GM12892 (cell line): ENCODE measurements around the gene TFDP1.

ENCODE experiments used
- POLR2A ChIP-seq: IDR thresholded peaks from 2 replicates; pipeline ENCODE4 v1.6.1; 2011; ENCODE audit warnings: low read depth, low read length, control low read depth
- POLR2AphosphoS5 ChIP-seq: IDR thresholded peaks from 2 replicates; pipeline ENCODE4 v1.6.1; 2011; ENCODE audit warnings: low read depth, low read length, control low read depth
- TAF1 ChIP-seq: IDR thresholded peaks from 2 replicates; pipeline ENCODE4 v1.6.1; 2011; ENCODE audit warnings: low read depth, mild to moderate bottlenecking, control low read depth, low read length, borderline replicate concordance

- no peak for TF ChIP-seq POLR2A
- no peak for TF ChIP-seq POLR2AphosphoS5
- TF ChIP-seq TAF1, result no peak
These were observed 71.5 kb downstream of the TFDP1 start for GRCh38 chr13:113656003-113656588.
